Panc1 (cell line): Measurements from ENCODE around the gene FRMPD2. TPM values are rescaled to one million over a fixed set of nuclear protein-coding genes. Genes with fewer than 3 reads are reported as not detected.

Experiments used
- ATAC-seq: fragments of 200-7000 bp; cut with Tn5 transposase; 2 replicates; pipeline ENCODE4 v1.9.1; 2020; ENCODE audit warnings: mild to moderate bottlenecking, moderate library complexity
- BruUV-seq: library from RNA; stranded (reverse); fragments of 400-500 nt; replicated peaks from 2 replicates; lab custom pipeline; 2021; lab: Mats Ljungman, UMichigan
- CTCF ChIA-PET: fragments of 300-600 bp; sonication (Branson Sonifier 250); formaldehyde crosslinking; loops from one replicate; lab custom pipeline; 2022; ENCODE audit warnings: antibody characterized with exemption; lab: Charles Lee
- POLR2A ChIA-PET: fragments of 300-600 bp; sonication (Branson Sonifier 250); formaldehyde crosslinking; loops from one replicate; lab custom pipeline; 2022; ENCODE audit warnings: antibody characterized with exemption; lab: Charles Lee
- DNase-seq: peaks from one replicate; pipeline ENCODE4 v3.0.0-alpha.2; 2010; ENCODE audit warnings: low read depth, low spot score
- H3K27ac ChIP-seq: 2 replicates; pipeline ENCODE4 v1.5.1; 2011; ENCODE audit warnings: mild to moderate bottlenecking, low read length, inconsistent platforms
- H3K27me3 ChIP-seq: fragments of 200-500 bp; sonication (Bioruptor generic); 2 replicates; pipeline ENCODE4 v1.6.0; 2014; ENCODE audit warnings: low read length, inconsistent platforms; ENCODE audit not compliant: control insufficient read depth, insufficient read depth
- H3K36me3 ChIP-seq: fragments of 200-500 bp; sonication (Bioruptor generic); 2 replicates; pipeline ENCODE4 v1.5.1; 2014; ENCODE audit warnings: inconsistent platforms, mild to moderate bottlenecking, low read length, moderate library complexity; ENCODE audit not compliant: control insufficient read depth, insufficient read depth
- H3K4me1 ChIP-seq: 2 replicates; pipeline ENCODE4 v1.5.1; 2011; ENCODE audit warnings: inconsistent platforms, mild to moderate bottlenecking, low read length, moderate library complexity; ENCODE audit not compliant: control insufficient read depth, insufficient read depth
- H3K4me3 ChIP-seq, 2 experiments: 2 replicates each; pipeline ENCODE4 v1.5.1; 2011 to 2012; ENCODE audit warnings: low read depth in 2 of 2, low read length in 2 of 2, mild to moderate bottlenecking in 2 of 2, inconsistent platforms in 1 of 2, moderate library complexity in 1 of 2
- H3K9me3 ChIP-seq: fragments of 200-500 bp; sonication (Bioruptor generic); 2 replicates; pipeline ENCODE4 v1.5.1; 2014; ENCODE audit warnings: low read depth, mild to moderate bottlenecking, inconsistent platforms, low read length, moderate library complexity; ENCODE audit not compliant: control insufficient read depth, insufficient read depth
- CTCF ChIP-seq: fragments of 450-650 bp; IDR thresholded peaks from 2 replicates; pipeline ENCODE4 v1.5.1; 2017; ENCODE audit warnings: mild to moderate bottlenecking
- POLR2AphosphoS5 ChIP-seq: IDR thresholded peaks from 2 replicates; pipeline ENCODE4 v1.6.1; 2012; ENCODE audit warnings: mild to moderate bottlenecking, low read depth, low read length, moderate library complexity
- SIN3A ChIP-seq: IDR thresholded peaks from 2 replicates; pipeline ENCODE4 v1.6.1; 2012; ENCODE audit warnings: low read depth, mild to moderate bottlenecking, low read length, moderate library complexity, borderline replicate concordance; ENCODE audit not compliant: insufficient read depth
- TCF7L2 ChIP-seq: IDR thresholded peaks from 2 replicates; pipeline ENCODE4 v1.6.1; 2011; ENCODE audit warnings: mild to moderate bottlenecking, low read depth, low read length, inconsistent platforms
- in situ Hi-C: cut with HindIII; loops from 2 replicates; pipeline ENCODE4 v1.10.0; 2016; ENCODE audit warnings: low sequenced_read_pairs, low pct_unique_long_range_greater_than_20kb
- intact Hi-C: fragments of 100-400 bp; cut with micrococcal nuclease; formaldehyde crosslinking; loops from one replicate; pipeline ENCODE4 v1.10.0; 2022; ENCODE audit not compliant: unreplicated experiment
- total RNA-seq: library from RNA; stranded (reverse); gene quantifications from one replicate; pipeline ENCODE4 v1.2.1, GENCODE V29; 2021; ENCODE audit not compliant: unreplicated experiment
- TF ChIP-seq, protein P1 (sequence below), 2 experiments: IDR thresholded peaks; 2 replicates each; pipeline ENCODE4 v1.6.1; 2011 to 2012; ENCODE audit warnings: low read depth in 2 of 2, control low read depth in 1 of 2, low read length in 1 of 2, mild to moderate bottlenecking in 1 of 2, moderate library complexity in 1 of 2; ENCODE audit not compliant: insufficient read depth in 1 of 2

Gene FRMPD2
- total RNA-seq, 1 experiment from 2014 or later = not detected

DNA sequence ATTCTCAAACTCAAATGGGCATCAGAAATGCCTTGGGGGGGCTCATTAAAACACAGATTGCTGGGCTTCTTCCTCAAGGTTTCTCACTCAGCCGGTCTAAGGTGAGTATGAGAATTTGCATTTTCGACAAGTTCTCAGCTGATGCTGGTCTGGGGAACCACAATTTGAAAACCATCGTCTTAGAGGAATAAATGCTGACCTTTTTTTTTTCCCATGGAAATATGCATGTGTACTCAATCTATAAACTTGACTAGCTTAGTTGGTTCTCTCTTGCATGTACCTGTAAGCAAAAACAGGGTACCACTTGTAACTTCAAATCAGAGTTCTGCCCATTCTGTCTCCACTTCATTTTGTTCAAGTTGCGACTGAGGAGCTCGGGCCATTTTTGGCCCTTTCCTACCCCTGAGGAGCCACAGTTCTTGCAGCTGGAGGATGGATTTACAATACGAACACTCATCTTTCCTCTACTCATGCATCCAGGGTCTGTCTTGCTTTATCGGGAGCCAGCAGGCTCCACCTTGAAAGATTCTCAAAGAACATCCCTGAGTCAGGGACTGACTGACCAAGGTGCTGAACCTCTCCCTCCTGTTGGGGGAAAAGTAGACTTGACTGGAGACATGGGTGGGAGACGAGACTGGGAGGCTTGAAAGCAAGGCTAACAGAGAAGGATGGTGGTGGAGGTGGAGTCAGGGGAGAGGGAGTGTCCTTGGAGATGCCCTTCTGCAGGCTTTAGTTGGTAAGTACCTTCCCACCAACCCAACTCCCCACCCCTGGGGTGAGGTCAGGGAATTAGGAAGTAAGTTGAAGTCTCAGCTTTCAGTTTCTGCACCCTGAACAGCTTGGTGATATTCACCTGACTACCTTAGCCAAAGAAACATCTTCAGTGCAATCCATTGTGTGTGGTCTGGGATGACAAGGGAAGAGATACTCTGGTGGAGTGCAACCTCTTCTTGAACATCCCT lies 28.3 kb upstream of the FRMPD2 start:
- intact Hi-C loops = no loop called here

GRCh38 chr10:48300556-48300955 lies 26.1 kb upstream of the FRMPD2 start:
- ATAC-seq = no peak
- no peaks in the 10 kb centered on the region for H3K9me3 ChIP-seq
- H3K27ac ChIP-seq = no peak overlapping the region
- H3K27me3 ChIP-seq = peaks cover 4% of the 10 kb centered on the region; the same call in 1 of the 2 replicates
- BruUV-seq = no TSS peak
- no peak overlapping the region for H3K4me3 ChIP-seq
- H3K4me1 ChIP-seq = no peaks in the 10 kb centered on the region
- CTCF ChIA-PET = no interaction called here
- in situ Hi-C loops (no loop called here), intact Hi-C loops (no loop called here)
- no peak for TF ChIP-seq TCF7L2
- no peak for TF ChIP-seq SIN3A
- TF ChIP-seq, protein P1, sequence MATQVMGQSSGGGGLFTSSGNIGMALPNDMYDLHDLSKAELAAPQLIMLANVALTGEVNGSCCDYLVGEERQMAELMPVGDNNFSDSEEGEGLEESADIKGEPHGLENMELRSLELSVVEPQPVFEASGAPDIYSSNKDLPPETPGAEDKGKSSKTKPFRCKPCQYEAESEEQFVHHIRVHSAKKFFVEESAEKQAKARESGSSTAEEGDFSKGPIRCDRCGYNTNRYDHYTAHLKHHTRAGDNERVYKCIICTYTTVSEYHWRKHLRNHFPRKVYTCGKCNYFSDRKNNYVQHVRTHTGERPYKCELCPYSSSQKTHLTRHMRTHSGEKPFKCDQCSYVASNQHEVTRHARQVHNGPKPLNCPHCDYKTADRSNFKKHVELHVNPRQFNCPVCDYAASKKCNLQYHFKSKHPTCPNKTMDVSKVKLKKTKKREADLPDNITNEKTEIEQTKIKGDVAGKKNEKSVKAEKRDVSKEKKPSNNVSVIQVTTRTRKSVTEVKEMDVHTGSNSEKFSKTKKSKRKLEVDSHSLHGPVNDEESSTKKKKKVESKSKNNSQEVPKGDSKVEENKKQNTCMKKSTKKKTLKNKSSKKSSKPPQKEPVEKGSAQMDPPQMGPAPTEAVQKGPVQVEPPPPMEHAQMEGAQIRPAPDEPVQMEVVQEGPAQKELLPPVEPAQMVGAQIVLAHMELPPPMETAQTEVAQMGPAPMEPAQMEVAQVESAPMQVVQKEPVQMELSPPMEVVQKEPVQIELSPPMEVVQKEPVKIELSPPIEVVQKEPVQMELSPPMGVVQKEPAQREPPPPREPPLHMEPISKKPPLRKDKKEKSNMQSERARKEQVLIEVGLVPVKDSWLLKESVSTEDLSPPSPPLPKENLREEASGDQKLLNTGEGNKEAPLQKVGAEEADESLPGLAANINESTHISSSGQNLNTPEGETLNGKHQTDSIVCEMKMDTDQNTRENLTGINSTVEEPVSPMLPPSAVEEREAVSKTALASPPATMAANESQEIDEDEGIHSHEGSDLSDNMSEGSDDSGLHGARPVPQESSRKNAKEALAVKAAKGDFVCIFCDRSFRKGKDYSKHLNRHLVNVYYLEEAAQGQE (IDR thresholded peaks at IDR 0.05; ENCODE audit: insufficient read depth in 1 of 2, low read depth in 2 of 2, low read length in 1 of 2) = no peak
- TF ChIP-seq POLR2AphosphoS5 = no peak
- no peak for TF ChIP-seq CTCF
- no peaks in the 10 kb centered on the region for H3K36me3 ChIP-seq
- POLR2A ChIA-PET = no interaction called here
- no peak for DNase-seq

More for the DNA sequence above, 28.3 kb upstream of the FRMPD2 start:
- Histone ChIP-seq H3K4me3 (no peak overlapping the region), H3K36me3 (no peaks in the 10 kb centered on the region), H3K4me1 (peaks cover 4% of the 10 kb centered on the region; the same call in 1 of the 2 replicates), H3K27ac (no peak overlapping the region), H3K9me3 (no peaks in the 10 kb centered on the region), H3K27me3 (peaks cover 4% of the 10 kb centered on the region; the same call in 1 of the 2 replicates)
- ChIA-PET POLR2A (interaction anchor here (0.6 kb wide), 1 partner anchor 12 kb away, joined by 4 read pairs; no protein-coding TSS in a partner anchor), CTCF (no interaction called here)
- TF ChIP-seq, protein P1 (IDR thresholded peaks at IDR 0.05; ENCODE audit: insufficient read depth in 1 of 2, low read depth in 2 of 2, low read length in 1 of 2) = no peak; a peak in 1 of 4 replicates
- TF ChIP-seq CTCF = no peak
- BruUV-seq = no TSS peak
- ATAC-seq (no peak), DNase-seq (no peak)
- in situ Hi-C loops = no loop called here
